GM21528 (cell line): ENCODE results near the gene ZFP3.
"Not testable (repeated sequence)": the region's sequence is repeated elsewhere in the genome, so short reads cannot be mapped to it uniquely, and the experiment has no call there.

Source experiments
- ATAC-seq: cut with Tn5 transposase; IDR thresholded peaks from one replicate; pipeline ENCODE4 v1.9.1; 2021; ENCODE audit warnings: mild to moderate bottlenecking, moderate library complexity; ENCODE audit not compliant: unreplicated experiment, low FRiP score

Gene ZFP3

GRCh38 chr17:5077275-5077674 lies 992 bp upstream of the ZFP3 start:
- ATAC-seq = not testable (repeated sequence)

GRCh38 chr17:5077781-5078105 lies 524 bp upstream of the ZFP3 start:
- no peak for ATAC-seq

GRCh38 chr17:5080591-5080990 lies 2.3 kb downstream of the ZFP3 start:
- no peak for ATAC-seq

- ATAC-seq = no peak
Measured at GRCh38 chr17:5092218-5093010, 14.1 kb downstream of the ZFP3 start.

GRCh38 chr17:5096731-5097100 lies 18.4 kb downstream of the ZFP3 start:
- ATAC-seq = no peak

GRCh38 chr17:5097101-5097834 lies 19.0 kb downstream of the ZFP3 start:
- ATAC-seq = no peak

GRCh38 chr17:5099271-5099670 lies 21.0 kb downstream of the ZFP3 start:
- ATAC-seq = no peak

GRCh38 chr17:5100832-5101231 lies 22.6 kb downstream of the ZFP3 start:
- no peak for ATAC-seq

GRCh38 chr17:5110816-5111215 lies 32.5 kb downstream of the ZFP3 start:
- ATAC-seq = no peak

GRCh38 chr17:5111402-5112204 lies 33.3 kb downstream of the ZFP3 start, which contains the start of gene ZNF232:
Gene ZNF232, minus strand, starts transcription at chr17:5111878. Its CDS starts 56 bp downstream, at chr17:5111822.
- peak; percentile 85 for ATAC-seq

- no peak for ATAC-seq
Measured at GRCh38 chr17:5115673-5116651, 37.7 kb downstream of the ZFP3 start, which contains the start of gene USP6. Gene USP6, plus strand, starts transcription at chr17:5116032. Its CDS starts 14,336 bp downstream, at chr17:5130368.

- ATAC-seq = no peak
Measured at GRCh38 chr17:5118219-5118618, 40.0 kb downstream of the ZFP3 start.

GRCh38 chr17:5120036-5120435 lies 41.8 kb downstream of the ZFP3 start:
- ATAC-seq = no peak

- not testable (repeated sequence) for ATAC-seq
Measured at GRCh38 chr17:5120436-5121185, 42.3 kb downstream of the ZFP3 start.

- no peak for ATAC-seq
Measured at GRCh38 chr17:5121186-5121841, 43.0 kb downstream of the ZFP3 start.

GRCh38 chr17:5122056-5122455 lies 43.8 kb downstream of the ZFP3 start:
- not testable (repeated sequence) for ATAC-seq

- ATAC-seq = no peak
Measured at GRCh38 chr17:5122586-5123342, 44.5 kb downstream of the ZFP3 start.
